ENCODE measurements around the gene APCDD1L.
"Not testable (repeated sequence)": the region's sequence is repeated elsewhere in the genome, so short reads cannot be mapped to it uniquely, and the experiment has no call there.

The APCDD1L gene

DNA sequence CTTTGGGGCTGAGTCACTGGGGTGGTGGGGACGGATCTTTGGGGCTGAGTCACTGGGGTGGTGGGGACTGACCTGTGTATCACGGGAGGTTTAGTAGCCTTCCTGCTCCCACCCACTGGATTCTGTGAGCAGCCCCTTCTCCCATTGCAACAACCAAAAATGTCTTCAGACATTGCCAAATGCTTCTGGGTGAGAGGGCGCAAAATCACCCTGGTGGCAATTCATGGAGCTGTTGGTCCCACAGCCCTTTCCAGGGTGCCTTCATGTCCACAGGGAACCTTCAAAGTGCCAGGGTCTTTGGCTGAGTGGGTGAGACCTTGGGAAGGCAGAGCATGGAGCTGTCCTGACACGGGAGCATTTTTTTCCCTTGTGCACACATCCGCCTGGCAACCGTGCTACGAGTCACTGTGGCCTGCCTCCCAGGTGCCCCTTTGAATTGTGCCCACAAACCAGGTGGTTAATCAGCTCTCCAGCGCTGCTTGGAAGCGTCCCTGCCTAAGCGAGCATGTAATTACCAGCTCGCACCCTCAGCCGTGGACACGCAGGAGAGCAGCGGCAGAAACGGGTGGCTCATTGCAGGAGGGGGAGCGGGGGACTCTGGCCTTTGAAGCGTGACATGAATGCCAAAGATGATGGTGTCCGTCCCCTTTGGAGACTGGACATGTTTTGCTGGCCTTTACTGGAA lies 27.4 kb upstream of the APCDD1L start:
- Histone ChIP-seq H2BK120ac (ENCODE audit: low read depth, low read length) (no peak overlapping the region), H3K79me1 (ENCODE audit: low read length) (no peaks in the 10 kb centered on the region), H3K9ac (ENCODE audit: low read length) (no peak overlapping the region), H3K36me3 (ENCODE audit: control insufficient read depth, insufficient read depth, low read length) (no peaks in the 10 kb centered on the region), H3K4me1 (ENCODE audit: control insufficient read depth, low read depth, low read length) (peaks cover 3% of the 10 kb centered on the region), H3K23ac (ENCODE audit: low read length) (no peak overlapping the region), H2BK15ac (replicated peaks; ENCODE audit: low read depth) (no peak overlapping the region), H3K56ac (ENCODE audit: low read length) (no peak overlapping the region), H4K5ac (ENCODE audit: low read length) (no peak overlapping the region), H2AK5ac (ENCODE audit: low read length) (no peak overlapping the region), H3K4me3 (ENCODE audit: low read length) (no peak overlapping the region), H3K4me2 (ENCODE audit: low read length) (no peak overlapping the region), H3K4ac (ENCODE audit: low read depth, low read length) (no peak overlapping the region), H3K27me3 (ENCODE audit: insufficient read depth, low read length, poor library complexity) (no peaks in the 10 kb centered on the region), H4K8ac (ENCODE audit: low read depth, low read length) (no peak overlapping the region), H3K27ac (ENCODE audit: low read depth, low read length) (no peak overlapping the region), H3K18ac (ENCODE audit: low read length) (no peak overlapping the region), H3K79me2 (ENCODE audit: control insufficient read depth, insufficient read depth, low read length) (no peaks in the 10 kb centered on the region), H2BK5ac (ENCODE audit: low read length) (no peak overlapping the region)
- no CpG with 5 or more reads among the region's 18 CpGs for WGBS (ENCODE audit: extremely low coverage, insufficient coverage, low lambda C conversion rate)
- DNase-seq: no peak

DNA sequence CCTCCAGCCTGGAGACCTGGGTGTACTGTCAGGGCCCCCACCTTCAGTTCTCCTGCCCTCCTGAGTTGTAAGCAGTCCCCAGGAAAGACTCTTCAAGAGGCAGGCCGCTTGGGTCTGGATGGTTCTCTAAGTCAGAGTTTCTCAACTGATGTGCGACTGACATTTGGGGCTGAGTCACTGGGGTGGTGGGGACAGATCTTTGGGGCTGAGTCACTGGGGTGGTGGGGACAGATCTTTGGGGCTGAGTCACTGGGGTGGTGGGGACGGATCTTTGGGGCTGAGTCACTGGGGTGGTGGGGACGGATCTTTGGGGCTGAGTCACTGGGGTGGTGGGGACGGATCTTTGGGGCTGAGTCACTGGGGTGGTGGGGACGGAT lies 26.8 kb upstream of the APCDD1L start:
- not testable (repeated sequence) for H3K79me1 ChIP-seq (ENCODE audit: low read length); H4K5ac ChIP-seq (ENCODE audit: low read length); H3K27ac ChIP-seq (ENCODE audit: low read depth, low read length); H3K9ac ChIP-seq (ENCODE audit: low read length); H2BK120ac ChIP-seq (ENCODE audit: low read depth, low read length); H3K4me3 ChIP-seq (ENCODE audit: low read length); H2BK5ac ChIP-seq (ENCODE audit: low read length); H3K27me3 ChIP-seq (ENCODE audit: insufficient read depth, low read length, poor library complexity); H3K4me1 ChIP-seq (ENCODE audit: control insufficient read depth, low read depth, low read length); H3K23ac ChIP-seq (ENCODE audit: low read length); H4K8ac ChIP-seq (ENCODE audit: low read depth, low read length); H3K79me2 ChIP-seq (ENCODE audit: control insufficient read depth, insufficient read depth, low read length); H2BK15ac ChIP-seq (replicated peaks; ENCODE audit: low read depth); H3K56ac ChIP-seq (ENCODE audit: low read length); H3K4me2 ChIP-seq (ENCODE audit: low read length); H3K18ac ChIP-seq (ENCODE audit: low read length); H2AK5ac ChIP-seq (ENCODE audit: low read length); H3K36me3 ChIP-seq (ENCODE audit: control insufficient read depth, insufficient read depth, low read length); H3K4ac ChIP-seq (ENCODE audit: low read depth, low read length)
- peak; percentile 21 for DNase-seq
- WGBS (ENCODE audit: extremely low coverage, insufficient coverage, low lambda C conversion rate): no CpG with 5 or more reads among the region's 6 CpGs

DNA sequence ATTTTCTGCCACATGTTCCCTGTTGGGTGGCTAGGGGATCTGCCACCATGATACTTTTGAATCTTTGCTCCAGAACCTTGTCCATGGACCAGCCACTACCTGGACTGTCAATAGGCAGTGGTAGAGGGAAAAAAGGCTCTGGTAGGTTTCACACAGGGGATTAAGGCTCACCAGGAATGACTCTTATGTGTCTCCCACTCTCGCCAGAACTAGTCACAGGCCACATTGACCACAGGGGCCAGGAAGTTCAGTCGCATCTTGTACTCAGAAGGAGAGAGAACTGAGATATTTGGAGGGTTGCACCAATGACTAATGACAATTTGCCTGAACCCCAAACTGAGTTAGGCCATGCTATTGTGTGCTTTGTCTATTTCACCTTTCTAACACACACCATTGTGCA lies 23.6 kb upstream of the APCDD1L start:
- Histone ChIP-seq H3K79me1 (ENCODE audit: low read length) (no peaks in the 10 kb centered on the region), H3K27ac (ENCODE audit: low read depth, low read length) (no peak overlapping the region), H3K79me2 (ENCODE audit: control insufficient read depth, insufficient read depth, low read length) (no peaks in the 10 kb centered on the region), H4K5ac (ENCODE audit: low read length) (no peak overlapping the region), H2AK5ac (ENCODE audit: low read length) (no peak overlapping the region), H3K18ac (ENCODE audit: low read length) (no peak overlapping the region), H3K4me3 (ENCODE audit: low read length) (no peak overlapping the region), H3K56ac (ENCODE audit: low read length) (no peak overlapping the region), H3K36me3 (ENCODE audit: control insufficient read depth, insufficient read depth, low read length) (no peaks in the 10 kb centered on the region), H3K4ac (ENCODE audit: low read depth, low read length) (no peak overlapping the region), H2BK15ac (replicated peaks; ENCODE audit: low read depth) (no peak overlapping the region), H2BK5ac (ENCODE audit: low read length) (no peak overlapping the region), H3K9ac (ENCODE audit: low read length) (no peak overlapping the region), H3K23ac (ENCODE audit: low read length) (no peak overlapping the region), H3K4me2 (ENCODE audit: low read length) (no peak overlapping the region), H3K27me3 (ENCODE audit: insufficient read depth, low read length, poor library complexity) (no peaks in the 10 kb centered on the region), H4K8ac (ENCODE audit: low read depth, low read length) (no peak overlapping the region), H3K4me1 (ENCODE audit: control insufficient read depth, low read depth, low read length) (no peaks in the 10 kb centered on the region), H2BK120ac (ENCODE audit: low read depth, low read length) (no peak overlapping the region)
- WGBS (ENCODE audit: extremely low coverage, insufficient coverage, low lambda C conversion rate): no CpG with 5 or more reads among the region's 2 CpGs
- no peak for DNase-seq

DNA sequence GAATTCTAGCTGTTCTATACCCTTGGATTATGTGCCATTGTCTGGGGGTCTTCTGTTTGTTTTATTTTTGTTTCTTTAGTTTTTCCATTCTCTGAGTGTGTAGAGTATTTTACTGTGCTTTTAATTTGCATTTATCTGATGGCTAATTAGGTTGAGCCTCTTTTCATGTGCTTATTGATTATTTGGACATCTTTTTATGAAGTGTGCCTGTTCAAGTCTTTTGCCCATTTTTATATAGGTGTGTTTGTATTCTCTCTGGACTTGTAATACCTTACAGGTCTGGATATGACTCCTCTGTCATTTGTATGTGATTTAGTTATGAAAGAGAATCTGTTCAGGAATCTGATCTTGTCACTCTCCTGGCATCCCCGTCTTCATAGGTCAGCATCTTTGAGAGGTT lies 22.6 kb upstream of the APCDD1L start:
- H3K36me3 ChIP-seq (ENCODE audit: control insufficient read depth, insufficient read depth, low read length): no peaks in the 10 kb centered on the region
- no peak overlapping the region for H3K4me2 ChIP-seq (ENCODE audit: low read length)
- no CpG with 5 or more reads among the region's 1 CpG for WGBS (ENCODE audit: extremely low coverage, insufficient coverage, low lambda C conversion rate)
- H3K79me2 ChIP-seq (ENCODE audit: control insufficient read depth, insufficient read depth, low read length): no peaks in the 10 kb centered on the region
- H3K4me1 ChIP-seq (ENCODE audit: control insufficient read depth, low read depth, low read length): no peaks in the 10 kb centered on the region
- no peaks in the 10 kb centered on the region for H3K79me1 ChIP-seq (ENCODE audit: low read length)
- no peak overlapping the region for H2AK5ac ChIP-seq (ENCODE audit: low read length)
- H4K5ac ChIP-seq (ENCODE audit: low read length): no peak overlapping the region
- no peak overlapping the region for H4K8ac ChIP-seq (ENCODE audit: low read depth, low read length)
- no peak overlapping the region for H3K27ac ChIP-seq (ENCODE audit: low read depth, low read length)
- H3K27me3 ChIP-seq (ENCODE audit: insufficient read depth, low read length, poor library complexity): no peaks in the 10 kb centered on the region
- no peak overlapping the region for H2BK120ac ChIP-seq (ENCODE audit: low read depth, low read length)
- H2BK15ac ChIP-seq (replicated peaks; ENCODE audit: low read depth): no peak overlapping the region
- H2BK5ac ChIP-seq (ENCODE audit: low read length): no peak overlapping the region
- H3K18ac ChIP-seq (ENCODE audit: low read length): no peak overlapping the region
- H3K9ac ChIP-seq (ENCODE audit: low read length): no peak overlapping the region
- no peak overlapping the region for H3K4ac ChIP-seq (ENCODE audit: low read depth, low read length)
- H3K56ac ChIP-seq (ENCODE audit: low read length): no peak overlapping the region
- H3K23ac ChIP-seq (ENCODE audit: low read length): no peak overlapping the region
- H3K4me3 ChIP-seq (ENCODE audit: low read length): no peak overlapping the region
- DNase-seq: no peak

DNA sequence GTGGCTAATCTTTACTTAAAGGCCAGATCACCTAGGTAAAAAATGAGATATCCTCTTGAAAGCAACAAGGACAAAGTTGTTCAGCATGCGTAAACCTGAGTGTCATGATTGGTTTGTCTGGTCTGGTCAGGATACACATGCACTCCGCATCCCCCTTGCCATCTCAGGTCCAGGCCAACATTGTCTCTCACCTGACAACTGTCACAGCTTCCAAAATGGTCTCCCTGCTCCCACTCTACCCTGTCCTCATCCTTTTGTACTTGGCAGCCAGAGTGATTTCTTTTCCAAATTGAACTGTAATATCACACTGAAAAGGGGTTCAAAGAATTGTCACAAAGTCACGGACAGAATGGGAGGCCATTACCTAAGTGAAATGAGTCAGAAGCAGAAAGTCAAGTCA lies 21.1 kb upstream of the APCDD1L start:
- no peak overlapping the region for H2BK120ac ChIP-seq (ENCODE audit: low read depth, low read length)
- no peak overlapping the region for H3K27ac ChIP-seq (ENCODE audit: low read depth, low read length)
- no peak overlapping the region for H3K56ac ChIP-seq (ENCODE audit: low read length)
- H2BK5ac ChIP-seq (ENCODE audit: low read length): no peak overlapping the region
- no peaks in the 10 kb centered on the region for H3K79me1 ChIP-seq (ENCODE audit: low read length)
- no peak overlapping the region for H3K4me2 ChIP-seq (ENCODE audit: low read length)
- no peak overlapping the region for H3K4ac ChIP-seq (ENCODE audit: low read depth, low read length)
- no peak overlapping the region for H4K5ac ChIP-seq (ENCODE audit: low read length)
- H2AK5ac ChIP-seq (ENCODE audit: low read length): no peak overlapping the region
- H3K4me3 ChIP-seq (ENCODE audit: low read length): no peak overlapping the region
- no peak overlapping the region for H3K9ac ChIP-seq (ENCODE audit: low read length)
- no peaks in the 10 kb centered on the region for H3K79me2 ChIP-seq (ENCODE audit: control insufficient read depth, insufficient read depth, low read length)
- no peak overlapping the region for H3K18ac ChIP-seq (ENCODE audit: low read length)
- H3K23ac ChIP-seq (ENCODE audit: low read length): no peak overlapping the region
- WGBS (ENCODE audit: extremely low coverage, insufficient coverage, low lambda C conversion rate): no CpG with 5 or more reads among the region's 3 CpGs
- DNase-seq: no peak
- no peaks in the 10 kb centered on the region for H3K4me1 ChIP-seq (ENCODE audit: control insufficient read depth, low read depth, low read length)
- H4K8ac ChIP-seq (ENCODE audit: low read depth, low read length): no peak overlapping the region
- no peaks in the 10 kb centered on the region for H3K36me3 ChIP-seq (ENCODE audit: control insufficient read depth, insufficient read depth, low read length)
- H3K27me3 ChIP-seq (ENCODE audit: insufficient read depth, low read length, poor library complexity): no peaks in the 10 kb centered on the region
- H2BK15ac ChIP-seq (replicated peaks; ENCODE audit: low read depth): no peak overlapping the region

DNA sequence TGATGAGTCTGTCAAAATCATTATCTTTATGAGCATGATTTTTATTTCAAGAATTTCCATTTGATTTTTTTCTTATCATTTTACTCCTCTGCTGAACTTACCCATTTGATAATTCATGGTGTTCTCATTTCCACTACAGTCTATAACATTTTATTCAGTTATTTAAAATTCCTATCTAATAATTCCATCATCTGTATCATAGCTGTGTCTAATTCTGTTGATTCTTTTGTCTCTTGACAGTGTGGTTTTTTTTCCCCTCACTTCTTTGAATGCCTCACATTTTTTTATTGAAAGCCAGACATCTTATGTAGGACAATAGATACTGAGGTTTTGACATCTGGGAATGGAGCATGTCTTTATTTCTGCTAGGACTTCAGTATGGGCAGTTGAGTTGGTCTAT lies 16.5 kb upstream of the APCDD1L start:
- no peak overlapping the region for H3K27ac ChIP-seq (ENCODE audit: low read depth, low read length)
- H3K36me3 ChIP-seq (ENCODE audit: control insufficient read depth, insufficient read depth, low read length): no peaks in the 10 kb centered on the region
- H3K23ac ChIP-seq (ENCODE audit: low read length): no peak overlapping the region
- H3K4me2 ChIP-seq (ENCODE audit: low read length): no peak overlapping the region
- H3K9ac ChIP-seq (ENCODE audit: low read length): no peak overlapping the region
- H3K18ac ChIP-seq (ENCODE audit: low read length): no peak overlapping the region
- no peak overlapping the region for H4K5ac ChIP-seq (ENCODE audit: low read length)
- no peaks in the 10 kb centered on the region for H3K27me3 ChIP-seq (ENCODE audit: insufficient read depth, low read length, poor library complexity)
- H2BK5ac ChIP-seq (ENCODE audit: low read length): no peak overlapping the region
- H3K4me3 ChIP-seq (ENCODE audit: low read length): no peak overlapping the region
- H4K8ac ChIP-seq (ENCODE audit: low read depth, low read length): no peak overlapping the region
- no peak for DNase-seq
- no peak overlapping the region for H2BK120ac ChIP-seq (ENCODE audit: low read depth, low read length)
- no peak overlapping the region for H3K56ac ChIP-seq (ENCODE audit: low read length)
- H2BK15ac ChIP-seq (replicated peaks; ENCODE audit: low read depth): no peak overlapping the region
- H2AK5ac ChIP-seq (ENCODE audit: low read length): no peak overlapping the region
- H3K4ac ChIP-seq (ENCODE audit: low read depth, low read length): no peak overlapping the region
- H3K79me2 ChIP-seq (ENCODE audit: control insufficient read depth, insufficient read depth, low read length): no peaks in the 10 kb centered on the region
- no peaks in the 10 kb centered on the region for H3K4me1 ChIP-seq (ENCODE audit: control insufficient read depth, low read depth, low read length)
- H3K79me1 ChIP-seq (ENCODE audit: low read length): no peaks in the 10 kb centered on the region

Data from mesendoderm (in vitro differentiated cells).